OCI-LY3 (cell line): Measurements from ENCODE around the gene L3MBTL3.

Experiments
- H2AFZ ChIP-seq: fragments of 200-600, 300-600 bp; shearing (Covaris generic); 2 replicates; pipeline ENCODE4 v1.6.0; 2014; ENCODE audit warnings: antibody characterized with exemption, low read depth, low read length
- H3K27ac ChIP-seq: fragments of 200-600, 300-600 bp; sonication (generic); 2 replicates; pipeline ENCODE4 v1.5.1; 2014; ENCODE audit warnings: mild to moderate bottlenecking, low read length, moderate library complexity, mixed read lengths
- H3K27me3 ChIP-seq: fragments of 200-600, 300-600 bp; sonication (generic); 2 replicates; pipeline ENCODE4 v1.6.1; 2014; ENCODE audit warnings: low read depth, low read length, mixed read lengths
- H3K36me3 ChIP-seq: fragments of 200-600, 300-600 bp; sonication (generic); replicated peaks from 2 replicates; pipeline ENCODE3; 2014; ENCODE audit warnings: low read depth, low read length, mixed read lengths
- H3K4me1 ChIP-seq: fragments of 300-600, 200-600 bp; sonication (generic); 2 replicates; pipeline ENCODE4 v1.6.1; 2014; ENCODE audit warnings: low read length, mixed read lengths
- H3K4me2 ChIP-seq: fragments of 200-600, 300-600 bp; sonication (generic); 2 replicates; pipeline ENCODE4 v1.6.1; 2014; ENCODE audit warnings: low read length, mixed read lengths
- H3K4me3 ChIP-seq: fragments of 300-600, 200-600 bp; sonication (generic); 2 replicates; pipeline ENCODE4 v1.5.1; 2014; ENCODE audit warnings: antibody characterized with exemption, mild to moderate bottlenecking, low read length, moderate library complexity
- H3K79me2 ChIP-seq: fragments of 300-600, 200-600 bp; shearing (Covaris generic); 2 replicates; pipeline ENCODE4 v1.6.1; 2014; ENCODE audit warnings: mild to moderate bottlenecking, low read length, mixed read lengths
- H3K9ac ChIP-seq: fragments of 300-600, 200-600 bp; shearing (Covaris generic); 2 replicates; pipeline ENCODE4 v1.6.0; 2014; ENCODE audit warnings: mild to moderate bottlenecking, low read length, moderate library complexity
- H3K9me3 ChIP-seq: fragments of 200-600, 300-600 bp; shearing (Covaris generic); 2 replicates; pipeline ENCODE4 v1.6.1; 2014; ENCODE audit warnings: low read length, mixed read lengths; ENCODE audit not compliant: insufficient read depth
- H4K20me1 ChIP-seq: fragments of 200-600, 300-600 bp; sonication (generic); 2 replicates; pipeline ENCODE4 v1.6.1; 2016; ENCODE audit warnings: low read length, mixed read lengths; ENCODE audit not compliant: insufficient read depth
- EZH2phosphoT487 ChIP-seq: fragments of 200-600 bp; shearing (Covaris generic); IDR thresholded peaks from 2 replicates; pipeline ENCODE4 v1.6.1; 2018; ENCODE audit warnings: antibody characterized with exemption, mixed run types, low read depth
- TF ChIP-seq, protein P1 (sequence below): fragments of 200-600, 300-600 bp; sonication (generic); IDR thresholded peaks from 2 replicates; pipeline ENCODE4 v1.5.1; 2014; ENCODE audit warnings: antibody characterized with exemption, low read length, low read depth

L3MBTL3 gene

DNA sequence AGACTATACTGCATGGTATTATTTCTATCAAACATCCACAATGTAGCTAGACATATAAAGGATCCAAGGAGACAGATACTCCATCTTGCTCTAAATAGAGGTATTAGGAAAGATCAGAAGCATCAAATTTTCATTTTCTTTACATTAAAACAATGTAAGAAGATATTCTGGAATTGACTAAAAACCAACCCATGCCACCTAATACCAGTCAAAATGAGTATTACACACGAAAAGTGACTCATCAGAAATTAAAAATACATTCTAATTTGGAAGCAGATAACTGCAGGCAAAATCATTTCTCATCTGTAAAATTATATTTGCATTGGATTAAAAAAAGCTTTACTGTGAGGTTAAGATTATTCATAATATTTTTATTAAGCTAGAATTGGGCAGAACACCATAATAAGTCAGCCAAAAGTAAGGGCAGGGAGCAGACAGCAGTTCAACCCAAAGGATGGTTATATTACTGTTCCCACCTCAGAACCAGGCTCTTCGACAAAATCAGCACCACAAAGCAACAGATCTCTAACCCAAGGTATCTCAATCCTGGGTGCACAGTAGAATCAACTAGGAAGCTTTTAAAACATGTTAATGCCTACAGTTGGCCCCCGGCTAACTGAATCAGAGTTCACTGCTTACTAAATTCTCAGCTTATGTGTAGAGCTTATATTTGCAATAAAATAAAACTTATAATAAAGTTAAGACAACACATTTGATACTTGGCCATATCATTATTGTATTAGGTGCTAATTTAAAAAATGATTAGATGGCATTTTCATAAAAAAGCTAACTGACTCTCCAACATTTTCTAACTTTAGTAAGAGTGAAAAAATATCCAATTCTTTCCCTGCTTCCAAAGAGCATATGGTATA, 169.2 kb downstream of the L3MBTL3 start:
- no peaks in the 10 kb centered on the region for H3K36me3 ChIP-seq
- H3K4me1 ChIP-seq = peaks cover 7% of the 10 kb centered on the region; the same call in 1 of the 2 replicates
- H3K4me2 ChIP-seq = no peak overlapping the region
- no peaks in the 10 kb centered on the region for H3K9me3 ChIP-seq
- no peaks in the 10 kb centered on the region for H3K79me2 ChIP-seq
- no peak overlapping the region for H3K4me3 ChIP-seq
- no peak overlapping the region for H3K9ac ChIP-seq
- no peaks in the 10 kb centered on the region for H3K27me3 ChIP-seq
- no peak for TF ChIP-seq EZH2phosphoT487
- TF ChIP-seq, protein P1, sequence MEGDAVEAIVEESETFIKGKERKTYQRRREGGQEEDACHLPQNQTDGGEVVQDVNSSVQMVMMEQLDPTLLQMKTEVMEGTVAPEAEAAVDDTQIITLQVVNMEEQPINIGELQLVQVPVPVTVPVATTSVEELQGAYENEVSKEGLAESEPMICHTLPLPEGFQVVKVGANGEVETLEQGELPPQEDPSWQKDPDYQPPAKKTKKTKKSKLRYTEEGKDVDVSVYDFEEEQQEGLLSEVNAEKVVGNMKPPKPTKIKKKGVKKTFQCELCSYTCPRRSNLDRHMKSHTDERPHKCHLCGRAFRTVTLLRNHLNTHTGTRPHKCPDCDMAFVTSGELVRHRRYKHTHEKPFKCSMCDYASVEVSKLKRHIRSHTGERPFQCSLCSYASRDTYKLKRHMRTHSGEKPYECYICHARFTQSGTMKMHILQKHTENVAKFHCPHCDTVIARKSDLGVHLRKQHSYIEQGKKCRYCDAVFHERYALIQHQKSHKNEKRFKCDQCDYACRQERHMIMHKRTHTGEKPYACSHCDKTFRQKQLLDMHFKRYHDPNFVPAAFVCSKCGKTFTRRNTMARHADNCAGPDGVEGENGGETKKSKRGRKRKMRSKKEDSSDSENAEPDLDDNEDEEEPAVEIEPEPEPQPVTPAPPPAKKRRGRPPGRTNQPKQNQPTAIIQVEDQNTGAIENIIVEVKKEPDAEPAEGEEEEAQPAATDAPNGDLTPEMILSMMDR = no peak
- H4K20me1 ChIP-seq = no peaks in the 10 kb centered on the region
- H2AFZ ChIP-seq = no peak overlapping the region
- H3K27ac ChIP-seq = no peak overlapping the region

DNA sequence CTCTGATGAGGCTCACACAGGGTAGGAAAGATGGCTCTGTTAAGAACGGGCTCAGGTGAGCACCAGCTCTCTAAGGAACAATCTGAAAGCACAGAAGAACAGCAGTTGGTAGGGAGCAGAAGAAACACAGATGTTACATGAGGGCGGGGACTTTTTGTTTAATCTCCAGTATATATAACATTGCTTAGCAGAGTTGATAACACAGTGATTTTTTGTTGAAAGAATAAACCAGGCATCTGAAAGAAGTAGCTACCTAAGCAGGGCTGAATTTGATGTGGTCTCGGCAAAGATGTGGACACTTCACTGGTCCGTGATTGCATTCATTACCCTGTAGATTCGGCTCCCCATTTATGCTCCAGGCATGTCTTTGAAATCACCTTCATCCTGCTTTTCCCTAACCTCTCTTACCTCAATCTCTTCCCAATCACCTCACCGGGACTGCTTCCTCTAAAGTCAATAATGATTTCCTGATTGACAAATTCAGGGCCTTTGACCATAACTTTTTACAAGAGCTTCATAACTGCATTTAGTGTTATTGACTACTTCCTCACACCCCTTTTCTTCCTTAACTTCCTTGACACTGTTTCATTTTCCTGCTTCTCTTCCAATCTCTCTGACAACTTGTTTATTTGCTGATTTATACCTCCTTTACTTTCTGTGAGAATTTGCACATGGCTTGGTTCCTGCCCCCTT, 170.0 kb downstream of the L3MBTL3 start:
- no peak overlapping the region for H3K9ac ChIP-seq
- H3K9me3 ChIP-seq = no peaks in the 10 kb centered on the region
- H3K79me2 ChIP-seq = no peaks in the 10 kb centered on the region
- no peaks in the 10 kb centered on the region for H3K27me3 ChIP-seq
- H3K4me3 ChIP-seq = no peak overlapping the region
- no peaks in the 10 kb centered on the region for H4K20me1 ChIP-seq
- no peaks in the 10 kb centered on the region for H3K36me3 ChIP-seq
- no peak overlapping the region for H2AFZ ChIP-seq
- H3K4me1 ChIP-seq = peaks cover 7% of the 10 kb centered on the region; the same call in 1 of the 2 replicates
- no peak overlapping the region for H3K4me2 ChIP-seq
- no peak for TF ChIP-seq EZH2phosphoT487
- TF ChIP-seq, protein P1 = no peak
- no peak overlapping the region for H3K27ac ChIP-seq

DNA sequence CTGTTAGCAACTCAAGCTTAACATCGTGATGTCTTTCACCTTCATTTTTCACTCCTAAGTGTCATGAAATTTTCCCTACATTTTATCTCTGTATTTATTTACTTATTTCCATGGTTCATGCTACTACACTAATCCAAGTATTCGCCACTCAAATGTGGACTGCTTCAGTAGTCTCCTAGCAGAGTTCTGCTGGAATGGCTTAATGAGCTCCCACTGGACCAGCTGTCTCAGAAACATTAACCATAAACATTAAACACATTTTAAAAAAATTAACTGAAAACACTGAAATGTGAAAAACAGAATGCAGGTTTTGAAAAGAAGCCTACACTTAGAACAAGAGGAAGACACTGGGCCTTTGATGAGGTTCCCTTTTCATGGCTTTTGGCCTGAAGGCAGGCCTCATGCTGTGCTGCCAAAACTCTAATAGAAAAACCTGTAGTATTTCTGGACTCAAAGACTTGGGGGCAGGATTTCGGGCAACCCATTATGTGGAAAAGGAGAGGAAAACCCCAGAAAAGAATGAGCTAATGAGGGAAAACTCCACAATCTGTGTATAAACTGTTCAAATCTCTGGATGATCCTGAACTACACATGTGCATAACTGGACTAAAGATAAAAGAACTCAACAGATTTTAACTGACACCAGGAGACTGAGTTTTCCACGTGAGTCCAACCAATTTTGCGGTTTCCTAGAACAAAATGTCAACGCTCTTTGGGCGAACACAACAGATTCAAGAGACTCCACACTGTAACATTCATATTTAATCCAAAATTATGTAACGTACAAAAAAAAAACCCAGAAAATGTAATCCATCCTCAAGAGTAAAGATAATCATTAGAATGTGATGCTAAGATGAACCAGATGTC, 171.4 kb downstream of the L3MBTL3 start:
- Histone ChIP-seq H4K20me1 (no peaks in the 10 kb centered on the region), H3K9me3 (no peaks in the 10 kb centered on the region)

More for the DNA sequence above, 171.4 kb downstream of the L3MBTL3 start:
- H3K4me1 ChIP-seq = peaks cover 7% of the 10 kb centered on the region; the same call in 1 of the 2 replicates
- H3K79me2 ChIP-seq = no peaks in the 10 kb centered on the region
- no peaks in the 10 kb centered on the region for H3K36me3 ChIP-seq
- TF ChIP-seq EZH2phosphoT487 = no peak
- TF ChIP-seq, protein P1 = no peak
- no peak overlapping the region for H2AFZ ChIP-seq
- H3K27ac ChIP-seq = no peak overlapping the region
- no peak overlapping the region for H3K4me2 ChIP-seq
- H3K9ac ChIP-seq = no peak overlapping the region
- no peaks in the 10 kb centered on the region for H3K27me3 ChIP-seq
- H3K4me3 ChIP-seq = no peak overlapping the region
